SK-N-SH treated with all-trans-retinoic acid at 6 μM for 48 hours (cell line): ENCODE results near the gene LRMDA.

Source experiments
- BACH2 ChIP-seq: fragments of 250-450 bp; sonication (Bioruptor Pico); IDR thresholded peaks from 2 replicates; pipeline ENCODE4 v1.9.0; 2021; ENCODE audit warnings: mild to moderate bottlenecking, borderline replicate concordance
- CSDC2 ChIP-seq: fragments of 250-450 bp; sonication (Bioruptor Pico); IDR thresholded peaks from 2 replicates; pipeline ENCODE4 v1.5.0; 2020; ENCODE audit warnings: mild to moderate bottlenecking, moderate library complexity
- CSRNP3 ChIP-seq: fragments of 250-450 bp; sonication (Bioruptor Pico); IDR thresholded peaks from 2 replicates; pipeline ENCODE4 v1.5.1; 2021; ENCODE audit warnings: mild to moderate bottlenecking, moderate library complexity
- OSR1 ChIP-seq: fragments of 250-450 bp; sonication (Bioruptor Pico); IDR thresholded peaks from 2 replicates; pipeline ENCODE4 v1.8.0; 2022; ENCODE audit warnings: moderate library complexity, mild to moderate bottlenecking, inconsistent platforms
- PPARA ChIP-seq: fragments of 250-450 bp; sonication (Bioruptor Pico); IDR thresholded peaks from 2 replicates; pipeline ENCODE4 v1.5.0; 2020; ENCODE audit warnings: mild to moderate bottlenecking, borderline replicate concordance
- RARB ChIP-seq: fragments of 250-450 bp; sonication (Bioruptor Pico); IDR thresholded peaks from 2 replicates; pipeline ENCODE4 v1.8.0; 2021; ENCODE audit warnings: mild to moderate bottlenecking, moderate library complexity
- TOX ChIP-seq: fragments of 250-450 bp; sonication (Bioruptor Pico); IDR thresholded peaks from 2 replicates; pipeline ENCODE4 v1.8.0; 2021; ENCODE audit warnings: mild to moderate bottlenecking, moderate library complexity, borderline replicate concordance
- TF ChIP-seq, protein P1 (sequence below): fragments of 250-450 bp; sonication (Bioruptor Pico); IDR thresholded peaks from 2 replicates; pipeline ENCODE4 v1.8.0; 2020; ENCODE audit warnings: mild to moderate bottlenecking, moderate library complexity, borderline replicate concordance
- TF ChIP-seq, protein P2 (sequence below): fragments of 250-450 bp; sonication (Bioruptor Pico); IDR thresholded peaks from 2 replicates; pipeline ENCODE4 v1.8.0; 2021; ENCODE audit warnings: low read depth, mild to moderate bottlenecking, moderate library complexity, borderline replicate concordance

- TF ChIP-seq, protein P1, sequence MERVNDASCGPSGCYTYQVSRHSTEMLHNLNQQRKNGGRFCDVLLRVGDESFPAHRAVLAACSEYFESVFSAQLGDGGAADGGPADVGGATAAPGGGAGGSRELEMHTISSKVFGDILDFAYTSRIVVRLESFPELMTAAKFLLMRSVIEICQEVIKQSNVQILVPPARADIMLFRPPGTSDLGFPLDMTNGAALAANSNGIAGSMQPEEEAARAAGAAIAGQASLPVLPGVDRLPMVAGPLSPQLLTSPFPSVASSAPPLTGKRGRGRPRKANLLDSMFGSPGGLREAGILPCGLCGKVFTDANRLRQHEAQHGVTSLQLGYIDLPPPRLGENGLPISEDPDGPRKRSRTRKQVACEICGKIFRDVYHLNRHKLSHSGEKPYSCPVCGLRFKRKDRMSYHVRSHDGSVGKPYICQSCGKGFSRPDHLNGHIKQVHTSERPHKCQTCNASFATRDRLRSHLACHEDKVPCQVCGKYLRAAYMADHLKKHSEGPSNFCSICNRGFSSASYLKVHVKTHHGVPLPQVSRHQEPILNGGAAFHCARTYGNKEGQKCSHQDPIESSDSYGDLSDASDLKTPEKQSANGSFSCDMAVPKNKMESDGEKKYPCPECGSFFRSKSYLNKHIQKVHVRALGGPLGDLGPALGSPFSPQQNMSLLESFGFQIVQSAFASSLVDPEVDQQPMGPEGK (CRISPR knock-in tag) = no peak
- TF ChIP-seq TOX (CRISPR knock-in tag) = no peak
- no peak for TF ChIP-seq BACH2 (CRISPR knock-in tag)
- no peak for TF ChIP-seq PPARA
- no peak for TF ChIP-seq RARB
- no peak for TF ChIP-seq OSR1 (CRISPR knock-in tag)
- no peak for TF ChIP-seq CSRNP3
- TF ChIP-seq, protein P2, sequence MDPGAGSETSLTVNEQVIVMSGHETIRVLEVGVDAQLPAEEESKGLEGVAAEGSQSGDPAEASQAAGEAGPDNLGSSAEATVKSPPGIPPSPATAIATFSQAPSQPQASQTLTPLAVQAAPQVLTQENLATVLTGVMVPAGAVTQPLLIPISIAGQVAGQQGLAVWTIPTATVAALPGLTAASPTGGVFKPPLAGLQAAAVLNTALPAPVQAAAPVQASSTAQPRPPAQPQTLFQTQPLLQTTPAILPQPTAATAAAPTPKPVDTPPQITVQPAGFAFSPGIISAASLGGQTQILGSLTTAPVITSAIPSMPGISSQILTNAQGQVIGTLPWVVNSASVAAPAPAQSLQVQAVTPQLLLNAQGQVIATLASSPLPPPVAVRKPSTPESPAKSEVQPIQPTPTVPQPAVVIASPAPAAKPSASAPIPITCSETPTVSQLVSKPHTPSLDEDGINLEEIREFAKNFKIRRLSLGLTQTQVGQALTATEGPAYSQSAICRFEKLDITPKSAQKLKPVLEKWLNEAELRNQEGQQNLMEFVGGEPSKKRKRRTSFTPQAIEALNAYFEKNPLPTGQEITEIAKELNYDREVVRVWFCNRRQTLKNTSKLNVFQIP (CRISPR knock-in tag) = no peak
- TF ChIP-seq CSDC2 = no peak
Measured at GRCh38 chr10:75994357-75995040, 563.1 kb downstream of the LRMDA start.
